HG03066 (cell line): Measurements from ENCODE around the gene HELZ.

Experiments used
- ATAC-seq: cut with Tn5 transposase; IDR thresholded peaks from one replicate; pipeline ENCODE4 v1.9.1; 2021; ENCODE audit warnings: low read depth; ENCODE audit not compliant: unreplicated experiment

HELZ gene

DNA sequence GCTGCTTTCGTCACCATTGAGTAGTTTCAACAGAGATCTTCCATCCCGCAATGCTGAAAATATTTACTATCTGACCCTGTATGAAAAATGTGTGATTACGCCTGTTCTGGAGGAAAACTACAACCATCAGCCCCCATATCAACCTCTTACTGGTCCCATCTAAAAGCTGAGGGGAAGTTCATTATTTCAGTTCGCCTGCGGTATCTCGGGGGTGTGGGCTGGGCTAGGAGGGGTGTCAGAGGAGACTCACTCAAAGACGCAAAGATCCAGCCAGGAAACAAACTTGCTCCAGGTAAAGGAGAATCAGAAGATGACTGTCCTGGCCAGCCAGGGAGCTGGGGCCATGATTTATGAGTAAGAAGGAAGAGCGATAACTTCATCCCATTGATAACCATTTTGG, 187.0 kb downstream of the HELZ start:
- ATAC-seq: no peak

DNA sequence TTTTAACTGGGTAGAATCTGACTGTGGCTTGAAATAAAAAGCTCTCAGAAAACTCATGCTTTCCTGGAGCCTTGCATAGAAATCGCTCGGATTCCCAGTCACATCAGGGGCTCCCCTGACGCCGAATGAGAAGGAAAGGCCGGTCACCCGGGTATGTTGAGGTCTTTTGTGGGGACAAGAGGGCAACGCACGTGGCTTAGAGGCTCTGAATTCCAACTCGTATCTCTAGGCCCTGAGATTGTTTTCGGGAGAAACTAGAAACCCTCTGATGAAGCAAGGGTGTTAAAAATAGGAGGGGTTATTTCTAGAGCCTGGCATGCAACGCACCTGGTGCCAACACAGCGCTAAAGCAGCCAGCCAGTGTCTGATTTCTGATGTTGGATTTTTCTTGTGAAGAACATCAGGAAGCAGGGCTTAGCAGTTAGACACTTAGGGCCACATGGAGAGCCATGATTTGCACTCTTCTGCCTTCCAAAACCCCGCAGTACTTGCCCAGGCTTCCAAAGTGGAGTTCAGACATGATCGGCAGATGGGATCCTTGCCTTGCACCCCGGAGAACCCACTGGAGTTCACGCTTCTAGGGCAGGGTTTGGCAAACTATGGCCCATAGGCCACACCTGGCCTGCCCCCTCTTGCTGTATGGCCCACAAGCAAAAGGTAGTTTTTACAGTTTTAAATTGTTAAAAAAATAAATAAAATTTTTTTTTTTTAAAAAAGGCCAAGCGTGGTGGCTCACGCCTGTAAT, 188.1 kb downstream of the HELZ start:
- ATAC-seq: no peak

- ATAC-seq: no peak
These were observed 188.9 kb downstream of the HELZ start for GRCh38 chr17:67055811-67056745.

DNA sequence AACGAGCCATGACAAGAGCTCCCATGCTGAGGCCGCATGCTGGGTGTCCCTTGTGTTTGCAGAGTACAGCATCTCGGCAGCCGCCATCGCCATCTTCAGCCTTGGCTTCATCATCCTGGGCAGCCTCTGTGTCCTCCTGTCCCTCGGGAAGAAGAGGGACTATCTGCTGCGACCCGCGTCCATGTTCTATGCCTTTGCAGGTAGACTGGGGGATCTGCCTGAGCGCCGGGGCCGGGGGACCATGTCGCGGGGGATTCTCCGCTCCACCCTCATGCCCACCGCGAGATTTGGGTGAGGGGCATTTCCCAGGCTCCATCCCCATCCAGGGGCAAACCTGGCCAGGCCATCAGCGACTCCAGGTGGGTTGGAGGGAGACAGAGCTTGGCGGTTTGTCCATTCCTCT, 190.0 kb downstream of the HELZ start:
- ATAC-seq: no peak

DNA sequence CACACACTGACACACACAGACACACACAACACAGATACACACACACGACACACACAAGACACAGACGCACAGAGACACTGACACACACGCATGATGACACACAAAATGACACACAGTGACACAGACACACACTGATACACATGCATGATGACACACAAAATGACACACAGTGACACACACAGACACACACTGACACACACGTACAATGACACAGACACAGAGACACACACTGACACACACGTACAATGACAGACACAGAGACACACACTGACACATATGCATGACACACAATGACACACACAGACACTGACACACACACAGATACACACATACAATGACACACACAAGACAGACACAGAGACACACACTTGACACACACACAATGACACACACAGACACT, 190.4 kb downstream of the HELZ start:
- ATAC-seq: no peak

DNA sequence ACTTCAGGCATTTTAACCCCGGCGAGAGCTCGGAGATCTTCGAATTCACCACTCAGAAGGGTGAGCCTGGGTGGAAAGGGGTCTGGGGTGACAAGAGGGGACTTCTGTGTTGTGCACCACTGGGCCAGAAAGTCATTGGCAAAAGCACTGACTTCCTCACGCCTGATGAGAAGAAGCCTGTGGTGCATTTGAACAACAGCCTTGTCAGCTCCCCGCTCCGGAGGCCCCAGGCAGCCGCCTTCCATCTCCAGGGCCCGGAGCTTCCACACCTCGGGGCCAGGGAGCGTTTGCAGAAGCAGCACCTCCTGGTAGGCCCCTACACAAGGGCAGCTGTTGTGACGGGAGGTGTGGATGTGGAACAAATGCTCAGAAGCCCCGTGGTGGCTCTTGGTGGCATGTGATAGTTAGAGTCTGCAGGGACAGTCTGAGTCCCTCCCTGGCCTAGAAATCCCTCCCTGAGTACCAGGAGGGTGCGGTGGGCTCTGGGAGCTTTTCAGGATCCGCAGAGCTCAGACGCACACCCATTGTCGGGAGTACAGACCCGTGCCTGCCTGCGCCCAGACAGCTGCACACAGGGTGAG, 190.9 kb downstream of the HELZ start:
- ATAC-seq: no peak

DNA sequence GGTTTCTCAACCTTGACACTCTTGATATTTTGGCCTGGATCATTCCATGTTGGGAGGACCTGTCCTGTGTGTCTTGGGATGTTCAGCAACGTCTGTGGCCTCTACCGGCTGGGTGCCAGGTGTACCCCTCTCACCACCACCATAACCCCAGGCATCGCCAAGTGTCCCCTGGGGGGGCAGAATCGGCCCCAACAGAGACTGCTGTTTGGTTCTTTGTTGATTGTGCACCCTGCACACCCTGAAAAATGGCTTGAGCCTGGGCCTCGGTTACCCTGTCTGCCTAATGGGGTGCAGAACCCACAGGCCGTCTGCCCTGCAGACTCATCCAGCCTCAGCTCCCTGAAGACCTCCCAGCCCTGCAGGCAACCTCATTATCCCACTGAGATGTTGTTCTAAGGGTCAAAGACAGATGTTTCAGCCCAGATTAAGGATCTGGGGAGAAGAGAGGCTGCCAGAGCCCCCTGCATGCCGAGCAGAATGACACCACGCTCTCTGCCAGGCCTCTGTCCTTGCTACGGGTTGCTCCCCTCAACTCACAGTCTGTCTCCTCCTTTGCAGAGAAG, 191.5 kb downstream of the HELZ start:
- no peak for ATAC-seq

GRCh38 chr17:67052720-67053437, 192.1 kb downstream of the HELZ start:
- no peak for ATAC-seq

DNA sequence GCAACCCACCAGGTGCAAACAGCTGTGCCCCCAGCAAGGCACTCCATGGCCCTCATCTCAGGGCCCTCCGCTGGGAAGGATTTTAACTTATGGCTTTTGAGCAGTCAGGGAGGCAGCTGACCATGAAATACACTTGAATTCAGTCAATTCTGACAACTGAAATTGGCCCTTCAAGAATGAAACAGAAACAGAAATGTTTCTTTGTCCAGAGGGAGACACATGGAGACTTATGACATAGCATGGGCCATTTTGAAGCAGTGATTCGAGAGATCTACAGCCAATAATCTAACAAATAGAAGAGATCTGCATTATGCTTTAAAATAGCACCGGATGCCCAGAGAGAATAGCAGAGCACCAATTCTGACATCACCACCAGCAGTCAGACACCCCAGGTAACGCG, 193.2 kb downstream of the HELZ start:
- ATAC-seq: no peak

DNA sequence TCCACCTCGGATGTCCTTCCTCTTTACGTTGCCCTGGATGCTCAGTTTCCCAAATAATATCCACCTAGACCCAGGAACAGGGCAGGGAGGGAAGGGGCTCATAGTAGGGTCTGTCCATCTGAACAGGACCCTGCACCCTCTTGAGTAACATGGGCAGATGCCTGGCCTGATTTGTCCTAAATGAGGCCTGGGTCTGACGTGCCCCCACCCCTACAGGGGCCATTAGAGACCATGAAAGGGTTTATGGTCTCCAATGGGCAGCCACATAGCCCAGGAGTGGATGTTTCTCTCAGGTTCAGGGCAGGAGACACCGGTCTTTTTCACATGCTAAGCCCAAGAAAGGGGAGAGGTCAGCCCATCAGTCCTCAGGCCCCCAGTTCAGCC, 193.8 kb downstream of the HELZ start:
- ATAC-seq: no peak

- no peak for ATAC-seq
These were observed 194.4 kb downstream of the HELZ start for GRCh38 chr17:67050471-67051154.

DNA sequence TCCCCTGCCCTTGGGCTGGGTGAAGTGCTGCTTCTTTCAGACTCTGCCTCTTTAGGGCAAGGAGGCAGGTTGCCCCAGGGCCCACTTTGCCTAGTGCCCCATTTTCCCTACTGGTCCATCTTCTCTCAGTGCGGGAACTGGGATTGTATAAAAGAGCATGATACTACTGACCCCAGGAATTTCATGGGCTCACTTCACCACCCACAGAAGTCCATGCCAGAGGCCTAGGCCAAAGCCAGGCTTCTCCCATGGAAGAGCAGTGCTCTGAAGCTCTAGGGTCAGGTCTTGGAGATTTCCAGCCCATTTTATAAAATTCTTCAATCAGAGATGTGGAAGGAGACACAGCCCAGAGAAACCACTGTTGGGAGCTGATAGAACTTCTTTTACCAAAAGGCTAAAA, 194.9 kb downstream of the HELZ start:
- no peak for ATAC-seq

- ATAC-seq: no peak
These were observed 195.8 kb downstream of the HELZ start for GRCh38 chr17:67049025-67049739.

- no peak for ATAC-seq
These were observed 197.6 kb downstream of the HELZ start for GRCh38 chr17:67047382-67047781.

DNA sequence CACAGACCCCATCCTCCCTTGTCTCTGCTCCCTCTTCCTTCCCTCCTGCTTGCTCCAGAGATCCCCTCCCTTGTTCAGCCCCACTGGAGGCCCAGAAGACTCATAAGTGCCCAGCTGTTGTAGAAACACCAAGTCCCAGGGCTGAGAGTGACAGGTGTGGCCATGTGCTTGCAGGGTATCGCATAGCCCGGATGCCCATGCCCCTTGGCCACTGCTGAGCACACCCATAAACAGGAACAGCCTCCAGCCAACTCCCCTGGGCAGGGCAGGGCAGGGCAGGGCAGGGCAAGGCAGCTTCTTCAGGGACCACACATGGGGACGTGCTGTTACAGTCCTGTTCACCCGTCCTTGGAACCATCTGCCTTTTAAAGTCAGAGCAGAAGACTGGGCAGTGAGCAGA, 198.6 kb downstream of the HELZ start:
- no peak for ATAC-seq

GRCh38 chr17:67044940-67045339, 200.1 kb downstream of the HELZ start:
- no peak for ATAC-seq

DNA sequence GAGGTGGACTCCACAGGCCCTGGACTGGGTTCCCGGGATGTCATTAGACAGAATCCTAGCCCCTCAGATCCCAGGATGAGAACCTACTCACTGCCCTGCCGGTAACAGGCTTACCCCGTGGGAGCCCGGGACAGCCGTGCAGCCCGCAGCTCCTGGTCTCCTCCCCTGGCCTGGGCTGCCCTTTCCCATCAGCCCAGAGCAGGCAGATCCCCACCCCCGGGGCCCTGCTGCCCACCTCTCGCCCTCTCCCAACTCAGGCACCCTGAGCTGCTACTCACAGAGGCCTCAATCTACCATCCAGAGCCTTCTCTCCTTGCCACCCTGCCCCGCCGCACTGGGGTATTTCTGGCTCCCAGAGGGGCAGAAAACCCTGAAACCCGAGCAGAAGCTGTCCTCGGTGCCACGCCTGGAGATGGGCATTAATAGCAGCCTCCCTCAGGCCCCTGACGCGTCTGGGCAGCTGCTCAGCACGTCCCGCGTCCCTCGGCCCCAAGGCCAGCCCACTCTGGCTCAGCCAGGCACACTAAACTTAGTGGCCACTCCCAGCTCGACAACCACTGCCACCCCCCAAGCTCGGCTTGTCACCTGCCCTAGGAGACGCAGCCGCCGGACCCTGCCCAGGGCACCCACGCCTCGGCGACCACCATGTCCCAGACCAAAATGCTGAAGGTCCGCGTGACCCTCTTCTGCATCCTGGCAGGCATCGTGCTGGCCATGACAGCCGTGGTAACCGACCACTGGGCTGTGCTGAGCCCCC, 200.8 kb downstream of the HELZ start, which contains the start of gene CACNG1:
TSS of gene CACNG1 (plus strand) at position 539 of the 757 bp plus-strand sequence. CDS start at position 646, 107 bp downstream.
- ATAC-seq: no peak

DNA sequence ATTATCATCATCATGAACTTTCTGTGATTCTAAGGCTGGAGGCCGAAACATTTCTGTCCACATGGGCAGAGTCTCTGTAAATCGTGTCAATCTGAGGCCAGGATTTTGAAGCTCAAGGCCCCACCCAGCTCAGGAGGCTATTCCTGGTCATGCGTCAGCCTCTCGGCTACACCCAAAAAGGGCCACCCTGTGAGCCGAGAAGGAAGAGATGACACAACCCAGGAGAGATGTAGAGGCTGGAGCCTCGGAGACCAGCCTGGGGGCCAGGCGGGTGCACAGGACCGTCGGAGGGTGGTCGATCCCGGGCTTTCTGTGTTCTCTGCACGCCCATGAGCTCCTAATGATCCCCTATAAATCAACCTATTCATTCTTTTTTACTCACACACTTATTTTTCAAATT, 201.7 kb downstream of the HELZ start:
- no peak for ATAC-seq
